Neutrophil (primary cell): Measurements from ENCODE around the gene PORCN.
"Not testable (repeated sequence)": the region's sequence is repeated elsewhere in the genome, so short reads cannot be mapped to it uniquely, and the experiment has no call there.

Source experiments
- H3K27ac ChIP-seq: fragments of 200-600 bp; sonication (generic); 2 replicates; pipeline ENCODE4 v1.5.1; 2016; ENCODE audit warnings: mild to moderate bottlenecking, moderate library complexity
- H3K27me3 ChIP-seq: fragments of 200-600 bp; sonication (generic); 2 replicates; pipeline ENCODE4 v1.6.0; 2016; ENCODE audit warnings: mild to moderate bottlenecking
- H3K36me3 ChIP-seq: fragments of 200-600 bp; sonication (generic); 2 replicates; pipeline ENCODE4 v1.5.1; 2017
- H3K4me1 ChIP-seq, 2 experiments: fragments of 200-600 bp in 1 of 2; sonication (generic) in 1 of 2; 1 replicate in 1 of 2; 2 replicates in 1 of 2; pipeline versions ENCODE4 v1.5.1 to v1.6.1; 2013 to 2016; ENCODE audit warnings: low read depth in 1 of 2, low read length in 1 of 2, mild to moderate bottlenecking in 1 of 2, moderate library complexity in 1 of 2; ENCODE audit not compliant: control insufficient read depth in 1 of 2, insufficient read depth in 1 of 2
- H3K4me3 ChIP-seq, 2 experiments: fragments of 200-600 bp in 1 of 2; sonication (generic) in 1 of 2; 1 replicate in 1 of 2; 2 replicates in 1 of 2; pipeline ENCODE4 v1.5.1; 2013 to 2016; ENCODE audit warnings: low read depth in 1 of 2, low read length in 1 of 2, mild to moderate bottlenecking in 1 of 2, moderate library complexity in 1 of 2
- H3K9me3 ChIP-seq: fragments of 200-600 bp; sonication (generic); 2 replicates; pipeline ENCODE4 v1.5.1; 2016
- CTCF ChIP-seq: fragments of 200-600 bp; sonication (generic); IDR thresholded peaks from 2 replicates; pipeline ENCODE4 v1.5.1; 2016; ENCODE audit warnings: antibody characterized with exemption

Gene PORCN

GRCh38 chrX:48540480-48540879, 31.7 kb downstream of the PORCN start:
- Histone ChIP-seq H3K27ac (peak overlapping the region; percentile 94), H3K4me3 (peak overlapping the region; percentile 69 to 71), H3K36me3 (peaks cover 20% of the 10 kb centered on the region), H3K4me1 (peaks cover 16 to 21% of the 10 kb centered on the region in 2 experiments), H3K9me3 (no peaks in the 10 kb centered on the region), H3K27me3 (no peaks in the 10 kb centered on the region)
- no peak for TF ChIP-seq CTCF

- H3K27ac ChIP-seq, result no peak overlapping the region
- H3K27me3 ChIP-seq, result no peaks in the 10 kb centered on the region
- H3K4me1 ChIP-seq, result peaks cover 16 to 21% of the 10 kb centered on the region in 2 experiments
- TF ChIP-seq CTCF, result no peak
- peaks cover 24% of the 10 kb centered on the region for H3K36me3 ChIP-seq
- H3K9me3 ChIP-seq, result no peaks in the 10 kb centered on the region
- H3K4me3 ChIP-seq, result no peak overlapping the region
These were observed 32.5 kb downstream of the PORCN start for GRCh38 chrX:48541140-48541814.

- Histone ChIP-seq H3K9me3 (no peaks in the 10 kb centered on the region), H3K27ac (no peak overlapping the region), H3K4me3 (no peak overlapping the region), H3K27me3 (no peaks in the 10 kb centered on the region), H3K4me1 (no peaks in the 10 kb centered on the region), H3K36me3 (peaks cover 43% of the 10 kb centered on the region)
- no peak for TF ChIP-seq CTCF
These were observed 40.1 kb downstream of the PORCN start for GRCh38 chrX:48548871-48549270.

GRCh38 chrX:48555731-48556325, 47.0 kb downstream of the PORCN start:
- not testable (repeated sequence) for H3K27me3 ChIP-seq, H3K4me3 ChIP-seq, H3K4me1 ChIP-seq, H3K9me3 ChIP-seq, H3K27ac ChIP-seq
- H3K36me3 ChIP-seq, result peaks cover 42% of the 10 kb centered on the region

- H3K4me3 ChIP-seq, result no peak overlapping the region
- no peaks in the 10 kb centered on the region for H3K9me3 ChIP-seq
- no peak for TF ChIP-seq CTCF
- no peak overlapping the region for H3K27ac ChIP-seq
- peaks cover 56% of the 10 kb centered on the region for H3K36me3 ChIP-seq
- H3K27me3 ChIP-seq, result no peaks in the 10 kb centered on the region
- H3K4me1 ChIP-seq, result no peaks in the 10 kb centered on the region
These were observed 49.5 kb downstream of the PORCN start for GRCh38 chrX:48558271-48558670.

GRCh38 chrX:48559636-48560035, 50.8 kb downstream of the PORCN start:
- Histone ChIP-seq H3K27ac (no peak overlapping the region), H3K9me3 (no peaks in the 10 kb centered on the region), H3K4me1 (no peaks in the 10 kb centered on the region), H3K27me3 (no peaks in the 10 kb centered on the region), H3K36me3 (peaks cover 62% of the 10 kb centered on the region), H3K4me3 (no peak overlapping the region)
- TF ChIP-seq CTCF, result no peak
